GM23248 (cell line): Measurements from ENCODE around the gene BRAF. TPM values are rescaled to one million over a fixed set of nuclear protein-coding genes. Genes with fewer than 3 reads are reported as not detected.
"Not testable (repeated sequence)": the region's sequence is repeated elsewhere in the genome, so short reads cannot be mapped to it uniquely, and the experiment has no call there.

Source experiments
- DNase-seq: peaks from one replicate; pipeline ENCODE4 v3.0.0-alpha.2; 2015
- H2AFZ ChIP-seq: fragments of 200-600 bp; sonication (generic); 2 replicates; pipeline ENCODE4 v1.6.1; 2016; ENCODE audit warnings: antibody characterized with exemption
- H3F3A ChIP-seq: fragments of 200-600 bp; sonication (generic); 2 replicates; pipeline ENCODE4 v1.6.1; 2016; ENCODE audit warnings: mild to moderate bottlenecking, antibody characterized with exemption, mixed run types; ENCODE audit not compliant: insufficient read depth
- H3K27ac ChIP-seq: fragments of 200-600 bp; sonication (generic); 2 replicates; pipeline ENCODE4 v1.5.1; 2016; ENCODE audit warnings: mild to moderate bottlenecking
- H3K27me3 ChIP-seq: fragments of 200-600 bp; sonication (generic); replicated peaks from 2 replicates; pipeline ENCODE4 v1.6.1; 2016; ENCODE audit warnings: mild to moderate bottlenecking; ENCODE audit not compliant: insufficient read depth
- H3K36me3 ChIP-seq: fragments of 200-600 bp; sonication (generic); 2 replicates; pipeline ENCODE4 v1.6.1; 2016; ENCODE audit warnings: low read depth, mild to moderate bottlenecking
- H3K4me1 ChIP-seq: fragments of 200-600 bp; sonication (generic); 2 replicates; pipeline ENCODE4 v1.6.1; 2016; ENCODE audit warnings: mild to moderate bottlenecking; ENCODE audit not compliant: insufficient read depth
- H3K4me2 ChIP-seq: fragments of 200-600 bp; sonication (generic); one replicate; pipeline ENCODE4 v1.6.1; 2016; ENCODE audit warnings: mild to moderate bottlenecking; ENCODE audit not compliant: unreplicated experiment
- H3K4me3 ChIP-seq: fragments of 200-600 bp; sonication (generic); 2 replicates; pipeline ENCODE4 v1.5.1; 2016; ENCODE audit warnings: mild to moderate bottlenecking
- H3K79me2 ChIP-seq: fragments of 200-600 bp; sonication (generic); 2 replicates; pipeline ENCODE4 v1.6.1; 2016; ENCODE audit warnings: mild to moderate bottlenecking; ENCODE audit not compliant: insufficient read depth
- H3K9ac ChIP-seq: fragments of 200-600 bp; sonication (generic); 2 replicates; pipeline ENCODE4 v1.6.1; 2016; ENCODE audit warnings: mild to moderate bottlenecking
- H3K9me2 ChIP-seq: fragments of 200-600 bp; sonication (generic); 2 replicates; pipeline ENCODE4 v1.6.1; 2016; ENCODE audit warnings: mixed run types, mild to moderate bottlenecking, moderate library complexity; ENCODE audit not compliant: insufficient read depth
- H3K9me3 ChIP-seq: fragments of 200-600 bp; sonication (generic); one replicate; pipeline ENCODE4 v1.6.1; 2017; ENCODE audit warnings: low read depth
- H4K20me1 ChIP-seq: fragments of 200-600 bp; sonication (generic); 2 replicates; pipeline ENCODE4 v1.6.0; 2016; ENCODE audit not compliant: insufficient read depth
- EZH2 ChIP-seq: fragments of 200-600 bp; sonication (generic); IDR thresholded peaks from 2 replicates; pipeline ENCODE4 v1.6.1; 2018; ENCODE audit warnings: antibody characterized with exemption, mild to moderate bottlenecking; ENCODE audit not compliant: insufficient read depth, poor library complexity, severe bottlenecking
- EZH2phosphoT487 ChIP-seq: fragments of 200-600 bp; sonication (generic); IDR thresholded peaks from 2 replicates; pipeline ENCODE4 v1.6.1; 2018; ENCODE audit warnings: antibody characterized with exemption, moderate library complexity, mild to moderate bottlenecking, low read depth; ENCODE audit not compliant: insufficient read depth
- WGBS, 2 experiments: methylation state at CpG; one replicate each; pipeline ENCODE4 v1.1.6; 2015 to 2017; ENCODE audit warnings: low lambda C conversion rate in 2 of 2, low coverage in 1 of 2; ENCODE audit errors: missing lambda C conversion rate in 2 of 2; 5-methylcytosine and 5-hydroxymethylcytosine counted together
- in situ Hi-C: fragments of 300-500 bp; cut with MboI; formaldehyde crosslinking; loops from 2 replicates; pipeline ENCODE4 v1.15.0; 2020
- polyA plus RNA-seq: library from polyadenylated mRNA; unstranded; fragments of >200 nt; fragmentation: Nextera tagmentation; extraction: Ambion mirVana; gene quantifications from 2 replicates; pipeline ENCODE4 v1.2.1, GENCODE V29; 2016
- total RNA-seq: library from RNA; depleted of rRNA; stranded (reverse); fragments of >200 nt; shearing (Covaris generic); gene quantifications from 2 replicates; pipeline ENCODE4 v1.2.3, GENCODE V29; 2014

The BRAF gene
- total and polyA plus RNA-seq, 2 experiments from 2014 or later, result 5.8 to 11.0 TPM

DNA sequence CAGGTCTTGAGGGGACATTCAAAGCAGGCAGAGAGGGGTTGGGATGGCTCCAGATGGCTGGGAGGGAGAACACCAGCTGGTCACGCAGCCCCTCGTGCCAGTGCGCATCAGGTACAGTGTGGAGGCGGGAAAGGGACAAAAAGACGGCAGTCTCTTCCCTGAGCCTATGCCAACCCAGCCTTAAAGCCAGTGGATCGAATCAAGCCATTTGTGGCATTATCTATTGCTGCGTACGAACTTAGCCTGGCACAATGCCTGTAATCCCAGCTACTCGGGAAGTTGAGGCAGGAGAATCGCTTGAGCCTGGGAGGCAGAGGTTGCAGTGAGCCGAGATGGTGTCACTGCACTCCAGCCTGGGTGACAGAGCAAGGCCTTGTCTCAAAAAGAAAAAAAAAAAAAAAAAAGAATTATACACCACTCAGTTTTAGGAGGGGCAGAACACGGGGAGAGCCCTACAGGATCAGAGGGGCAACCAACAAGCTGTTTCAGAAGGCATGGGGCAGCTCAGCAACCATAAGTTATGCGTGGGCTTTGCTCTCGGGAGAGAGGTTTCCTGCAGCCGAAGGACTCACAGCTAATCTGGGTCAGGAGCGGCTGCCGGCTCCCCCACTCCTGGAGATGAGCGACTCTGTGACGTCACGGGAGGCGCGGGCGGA is 228.6 kb downstream of the BRAF start:
- Histone ChIP-seq H3K4me3 (peak overlapping the region; percentile 82), H3K36me3 (no peaks in the 10 kb centered on the region), H2AFZ (peak overlapping the region; percentile 78), H3F3A (peaks cover 5% of the 10 kb centered on the region; the same call in 1 of the 2 replicates), H3K9ac (peak overlapping the region; percentile 90), H3K4me1 (peaks cover 6% of the 10 kb centered on the region; the same call in 1 of the 2 replicates), H4K20me1 (no peaks in the 10 kb centered on the region), H3K9me2 (no peaks in the 10 kb centered on the region), H3K27me3 (no peaks in the 10 kb centered on the region), H3K27ac (peak overlapping the region; percentile 87), H3K9me3 (no peaks in the 10 kb centered on the region), H3K4me2 (peak overlapping the region; percentile 78), H3K79me2 (peaks cover 40% of the 10 kb centered on the region)
- peak; percentile 98 for DNase-seq
- in situ Hi-C loops, result no loop called here
- no peak for TF ChIP-seq EZH2phosphoT487
- no peak for TF ChIP-seq EZH2
- 16 to 19% methylated on average over 22 to 23 of the region's 23 CpGs for WGBS, 2 experiments

GRCh38 chr7:140695381-140695780 is 229.3 kb downstream of the BRAF start:
- Histone ChIP-seq H4K20me1 (no peaks in the 10 kb centered on the region), H3K9me2 (no peaks in the 10 kb centered on the region), H2AFZ (peak overlapping the region; percentile 78; the same call in 1 of the 2 replicates), H3K9me3 (no peaks in the 10 kb centered on the region), H3K9ac (0 out of 2 replicates have a peak overlapping the region, but pooled peaks have one; percentile 90), H3K36me3 (no peaks in the 10 kb centered on the region), H3K4me1 (peaks cover 6% of the 10 kb centered on the region; the same call in 1 of the 2 replicates), H3K79me2 (peaks cover 32% of the 10 kb centered on the region), H3K4me2 (no peak overlapping the region), H3K27me3 (no peaks in the 10 kb centered on the region), H3K4me3 (no peak overlapping the region), H3F3A (peaks cover 5% of the 10 kb centered on the region; the same call in 1 of the 2 replicates), H3K27ac (no peak overlapping the region)
- TF ChIP-seq EZH2phosphoT487, result no peak
- no peak for TF ChIP-seq EZH2
- 87 to 95% methylated on average over 11 of the region's 11 CpGs for WGBS, 2 experiments
- in situ Hi-C loops, result no loop called here
- DNase-seq, result no peak

DNA sequence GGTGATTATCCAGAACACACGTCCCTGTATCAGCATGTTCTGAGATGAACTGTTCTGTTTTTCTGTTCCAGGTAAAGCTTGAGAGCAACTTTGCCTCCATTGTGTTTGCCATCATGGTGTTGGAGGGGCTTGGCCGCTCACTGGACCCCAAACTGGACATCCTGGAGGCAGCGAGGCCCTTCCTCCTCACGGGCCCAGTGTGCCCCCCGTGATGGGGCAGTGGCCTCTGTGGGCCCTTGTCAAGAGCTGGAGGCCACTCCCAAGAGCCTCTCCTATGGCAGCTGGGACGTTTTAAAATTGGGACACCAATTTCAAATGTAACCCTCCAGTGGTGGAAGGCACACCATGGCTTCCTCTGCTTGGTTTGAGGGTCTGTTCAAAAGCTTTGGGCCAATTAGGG is 230.1 kb downstream of the BRAF start:
- no peak for DNase-seq
- Histone ChIP-seq H3K4me2 (no peak overlapping the region), H3F3A (peaks cover 5% of the 10 kb centered on the region; the same call in 1 of the 2 replicates), H3K9me2 (no peaks in the 10 kb centered on the region), H3K79me2 (peaks cover 25% of the 10 kb centered on the region), H4K20me1 (no peaks in the 10 kb centered on the region), H3K9ac (no peak overlapping the region), H3K4me1 (peaks cover 6% of the 10 kb centered on the region; the same call in 1 of the 2 replicates), H2AFZ (no peak overlapping the region), H3K36me3 (no peaks in the 10 kb centered on the region), H3K27ac (no peak overlapping the region), H3K27me3 (no peaks in the 10 kb centered on the region), H3K9me3 (no peaks in the 10 kb centered on the region), H3K4me3 (no peak overlapping the region)
- TF ChIP-seq EZH2, result no peak
- no peak for TF ChIP-seq EZH2phosphoT487
- in situ Hi-C loops, result no loop called here
- 81 to 86% methylated on average over 6 of the region's 6 CpGs for WGBS, 2 experiments

DNA sequence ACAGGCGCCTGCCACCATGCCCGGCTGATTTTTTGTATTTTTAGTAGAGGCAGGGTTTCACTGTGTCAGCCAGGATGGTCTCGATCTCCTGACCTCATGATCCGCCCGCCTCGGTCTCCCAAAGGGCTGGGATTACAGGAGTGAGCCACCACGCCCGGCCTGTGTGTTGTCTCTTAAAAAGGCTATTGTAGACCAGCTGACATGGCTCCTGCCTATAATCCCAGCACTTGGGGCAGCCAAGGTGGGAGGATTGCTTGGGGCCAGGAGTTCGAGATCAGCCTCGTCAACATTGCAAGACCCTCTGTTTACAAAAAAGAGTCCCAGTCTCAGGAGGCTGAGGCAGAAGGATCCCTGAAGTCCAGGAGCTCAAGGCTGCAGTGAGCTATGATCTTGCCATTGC is 230.9 kb downstream of the BRAF start:
- H3K4me2 ChIP-seq, H3K27ac ChIP-seq, H3K36me3 ChIP-seq, H3K27me3 ChIP-seq, H4K20me1 ChIP-seq, H3F3A ChIP-seq, H3K4me3 ChIP-seq, H3K9ac ChIP-seq, DNase-seq, H3K4me1 ChIP-seq, in situ Hi-C loops, H3K9me2 ChIP-seq, H2AFZ ChIP-seq, H3K9me3 ChIP-seq: not testable (repeated sequence)
- WGBS, 2 experiments, result 95 to 97% methylated on average over 10 of the region's 10 CpGs
- peaks cover 17% of the 10 kb centered on the region for H3K79me2 ChIP-seq
